NT2/D1 (cell line): ENCODE data around the gene PLCXD3.

Experiments used
- SUZ12 ChIP-seq: IDR thresholded peaks from 2 replicates; pipeline ENCODE4 v1.6.1; 2011; ENCODE audit not compliant: insufficient read length, insufficient read depth; ENCODE audit errors: extremely low read depth
- ZNF274 ChIP-seq: IDR thresholded peaks from 2 replicates; pipeline ENCODE4 v1.6.1; 2011; ENCODE audit warnings: mild to moderate bottlenecking, low read depth, low read length

GRCh38 chr5:41347569-41347968 lies 162.8 kb downstream of the PLCXD3 start:
- TF ChIP-seq ZNF274 (no peak), SUZ12 (no peak)
